BE2C (cell line): ENCODE data around the gene LGALS3.

Experiments
- DNase-seq: peaks from one replicate; pipeline ENCODE4 v3.0.0-alpha.2; 2020
- H3K27me3 ChIP-seq: fragments of 250-450 bp; sonication (Bioruptor Pico); 2 replicates; pipeline ENCODE4 v1.5.1; 2020; ENCODE audit warnings: mild to moderate bottlenecking
- H3K36me3 ChIP-seq: fragments of 250-450 bp; sonication (Bioruptor Pico); 2 replicates; pipeline ENCODE4 v1.5.1; 2020; ENCODE audit warnings: mild to moderate bottlenecking
- H3K4me1 ChIP-seq: fragments of 250-450 bp; sonication (Bioruptor Pico); 2 replicates; pipeline ENCODE4 v1.5.1; 2020
- H3K4me3 ChIP-seq: 2 replicates; pipeline ENCODE4 v1.5.1; 2011; ENCODE audit warnings: low read depth, low read length
- H3K9me3 ChIP-seq: fragments of 250-450 bp; sonication (Bioruptor Pico); 2 replicates; pipeline ENCODE4 v1.5.1; 2020
- TF ChIP-seq, protein P1 (sequence below): IDR thresholded peaks from 2 replicates; pipeline ENCODE4 v1.5.1; 2012; ENCODE audit warnings: mild to moderate bottlenecking, low read depth, low read length

Gene LGALS3

DNA sequence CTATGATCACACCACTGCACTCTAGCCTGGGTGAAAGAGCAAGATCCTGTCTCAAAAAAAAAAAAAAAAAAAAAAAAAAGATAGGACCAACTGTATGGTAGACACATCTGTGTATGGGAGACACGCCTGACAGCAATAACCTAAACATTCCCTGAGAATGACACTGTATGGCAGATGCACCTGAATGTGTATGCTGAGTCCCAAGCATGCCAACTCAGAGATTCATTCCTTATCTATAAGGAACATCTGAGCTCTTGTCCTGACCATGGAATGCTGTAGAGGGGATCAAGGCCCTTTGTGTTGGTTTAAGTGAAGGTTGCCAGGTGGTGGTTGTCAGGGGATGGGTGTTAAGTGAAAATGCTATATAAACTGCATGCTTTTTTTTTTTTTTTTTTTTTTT lies 19.2 kb upstream of the LGALS3 start:
- no peaks in the 10 kb centered on the region; the same call in 1 of the 2 replicates for H3K4me1 ChIP-seq
- H3K9me3 ChIP-seq, result no peaks in the 10 kb centered on the region
- no peaks in the 10 kb centered on the region for H3K27me3 ChIP-seq
- DNase-seq, result no peak
- no peaks in the 10 kb centered on the region for H3K36me3 ChIP-seq
- H3K4me3 ChIP-seq, result no peak overlapping the region
- TF ChIP-seq, protein P1, sequence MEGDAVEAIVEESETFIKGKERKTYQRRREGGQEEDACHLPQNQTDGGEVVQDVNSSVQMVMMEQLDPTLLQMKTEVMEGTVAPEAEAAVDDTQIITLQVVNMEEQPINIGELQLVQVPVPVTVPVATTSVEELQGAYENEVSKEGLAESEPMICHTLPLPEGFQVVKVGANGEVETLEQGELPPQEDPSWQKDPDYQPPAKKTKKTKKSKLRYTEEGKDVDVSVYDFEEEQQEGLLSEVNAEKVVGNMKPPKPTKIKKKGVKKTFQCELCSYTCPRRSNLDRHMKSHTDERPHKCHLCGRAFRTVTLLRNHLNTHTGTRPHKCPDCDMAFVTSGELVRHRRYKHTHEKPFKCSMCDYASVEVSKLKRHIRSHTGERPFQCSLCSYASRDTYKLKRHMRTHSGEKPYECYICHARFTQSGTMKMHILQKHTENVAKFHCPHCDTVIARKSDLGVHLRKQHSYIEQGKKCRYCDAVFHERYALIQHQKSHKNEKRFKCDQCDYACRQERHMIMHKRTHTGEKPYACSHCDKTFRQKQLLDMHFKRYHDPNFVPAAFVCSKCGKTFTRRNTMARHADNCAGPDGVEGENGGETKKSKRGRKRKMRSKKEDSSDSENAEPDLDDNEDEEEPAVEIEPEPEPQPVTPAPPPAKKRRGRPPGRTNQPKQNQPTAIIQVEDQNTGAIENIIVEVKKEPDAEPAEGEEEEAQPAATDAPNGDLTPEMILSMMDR, result no peak

DNA sequence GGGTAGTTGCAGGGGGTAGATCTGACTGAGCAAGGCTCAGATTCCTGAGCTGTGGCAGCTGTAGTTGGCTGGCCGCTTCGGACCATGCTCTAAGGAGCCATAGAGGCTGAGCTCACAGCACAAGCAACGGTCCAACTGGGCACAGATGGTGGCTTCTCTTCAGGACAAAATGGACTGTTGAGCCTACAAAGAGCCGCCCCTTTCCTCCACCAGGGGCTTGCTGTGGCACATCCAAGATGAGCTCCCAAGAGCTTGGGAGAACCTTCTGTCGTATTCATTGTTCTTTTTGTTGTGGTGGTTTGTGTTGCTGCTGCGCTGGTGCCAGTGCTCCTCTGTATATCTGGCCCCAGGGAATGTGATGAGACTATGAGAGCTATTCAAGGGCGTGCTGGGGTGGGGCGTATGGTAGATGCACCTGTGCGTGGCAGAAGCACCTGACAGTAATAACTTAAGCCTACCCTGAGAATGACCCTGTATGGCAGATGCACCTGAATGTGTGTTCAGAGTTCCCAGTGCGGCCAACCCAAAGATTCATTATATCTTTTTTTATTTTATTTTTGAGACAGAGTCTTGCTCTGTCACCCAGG lies 17.8 kb upstream of the LGALS3 start:
- no peak for DNase-seq
- Histone ChIP-seq H3K4me3 (no peak overlapping the region), H3K27me3 (no peaks in the 10 kb centered on the region), H3K36me3 (no peaks in the 10 kb centered on the region), H3K4me1 (peaks cover 2% of the 10 kb centered on the region), H3K9me3 (no peaks in the 10 kb centered on the region)
- TF ChIP-seq, protein P1, result peak; percentile 16

DNA sequence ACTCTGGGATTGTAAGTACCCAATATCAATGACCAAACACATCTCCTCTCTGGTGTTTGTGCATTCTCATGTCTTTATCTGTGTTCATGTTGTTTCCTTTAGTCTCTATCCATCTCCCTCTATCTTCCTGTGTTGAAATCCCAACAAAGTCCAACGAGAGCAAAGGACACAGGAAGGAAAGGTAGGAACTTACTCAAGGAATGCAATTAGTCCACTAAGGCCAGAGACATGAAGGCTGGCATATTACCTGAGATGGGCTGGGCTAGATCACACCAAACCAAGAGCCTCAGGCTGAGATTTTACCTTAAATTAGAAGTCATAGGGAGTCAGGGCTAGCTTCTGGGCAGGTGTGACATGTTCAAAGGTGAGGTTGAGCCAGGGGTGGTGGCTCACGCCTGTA lies 14.3 kb upstream of the LGALS3 start:
- no peak for DNase-seq
- TF ChIP-seq, protein P1, result no peak
- Histone ChIP-seq H3K27me3 (no peaks in the 10 kb centered on the region), H3K9me3 (no peaks in the 10 kb centered on the region), H3K36me3 (no peaks in the 10 kb centered on the region), H3K4me3 (no peak overlapping the region), H3K4me1 (peaks cover 13% of the 10 kb centered on the region)

DNA sequence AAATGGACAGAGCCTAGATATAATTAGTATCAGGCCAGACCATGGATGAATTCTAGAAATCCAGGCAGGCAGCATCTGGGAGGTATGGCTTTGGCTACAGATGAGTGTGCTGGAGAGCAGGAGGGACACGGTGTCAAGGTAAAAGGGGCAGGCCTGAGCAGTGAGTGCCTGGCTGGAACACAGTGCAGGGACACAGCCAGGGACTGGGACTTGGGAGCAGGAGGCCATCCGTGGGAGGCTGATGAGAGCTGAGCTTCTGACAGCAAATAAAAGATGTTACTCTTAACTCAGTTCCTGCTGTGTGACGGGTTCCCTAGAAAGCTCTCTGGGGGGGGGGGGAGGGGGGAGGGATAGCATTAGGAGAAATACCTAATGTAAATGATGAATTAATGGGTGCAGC lies 13.6 kb upstream of the LGALS3 start:
- Histone ChIP-seq H3K4me3 (no peak overlapping the region), H3K9me3 (no peaks in the 10 kb centered on the region), H3K4me1 (peaks cover 13% of the 10 kb centered on the region), H3K27me3 (no peaks in the 10 kb centered on the region), H3K36me3 (no peaks in the 10 kb centered on the region)
- DNase-seq, result no peak
- TF ChIP-seq, protein P1, result no peak

DNA sequence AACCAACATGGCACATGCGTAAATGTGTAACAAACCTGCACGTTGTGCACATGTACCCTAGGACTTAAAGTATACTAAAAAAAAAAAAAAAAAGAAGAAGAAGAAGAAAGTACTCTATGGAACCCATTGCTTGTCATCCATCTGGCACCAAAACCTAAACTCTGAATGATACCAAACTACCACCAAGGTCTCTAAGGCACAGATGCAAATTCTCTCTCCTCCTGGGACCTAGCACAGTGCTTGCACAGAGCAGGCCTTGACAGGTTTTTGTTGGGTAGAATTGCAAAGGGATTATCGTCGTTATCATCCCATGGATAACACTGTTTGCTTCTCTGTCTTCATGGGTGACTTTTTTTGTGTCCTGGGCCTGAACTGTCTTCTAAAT lies 13.2 kb upstream of the LGALS3 start:
- Histone ChIP-seq H3K9me3 (no peaks in the 10 kb centered on the region), H3K4me3 (no peak overlapping the region), H3K36me3 (no peaks in the 10 kb centered on the region), H3K4me1 (peaks cover 13% of the 10 kb centered on the region), H3K27me3 (no peaks in the 10 kb centered on the region)
- TF ChIP-seq, protein P1, result no peak
- DNase-seq, result no peak

DNA sequence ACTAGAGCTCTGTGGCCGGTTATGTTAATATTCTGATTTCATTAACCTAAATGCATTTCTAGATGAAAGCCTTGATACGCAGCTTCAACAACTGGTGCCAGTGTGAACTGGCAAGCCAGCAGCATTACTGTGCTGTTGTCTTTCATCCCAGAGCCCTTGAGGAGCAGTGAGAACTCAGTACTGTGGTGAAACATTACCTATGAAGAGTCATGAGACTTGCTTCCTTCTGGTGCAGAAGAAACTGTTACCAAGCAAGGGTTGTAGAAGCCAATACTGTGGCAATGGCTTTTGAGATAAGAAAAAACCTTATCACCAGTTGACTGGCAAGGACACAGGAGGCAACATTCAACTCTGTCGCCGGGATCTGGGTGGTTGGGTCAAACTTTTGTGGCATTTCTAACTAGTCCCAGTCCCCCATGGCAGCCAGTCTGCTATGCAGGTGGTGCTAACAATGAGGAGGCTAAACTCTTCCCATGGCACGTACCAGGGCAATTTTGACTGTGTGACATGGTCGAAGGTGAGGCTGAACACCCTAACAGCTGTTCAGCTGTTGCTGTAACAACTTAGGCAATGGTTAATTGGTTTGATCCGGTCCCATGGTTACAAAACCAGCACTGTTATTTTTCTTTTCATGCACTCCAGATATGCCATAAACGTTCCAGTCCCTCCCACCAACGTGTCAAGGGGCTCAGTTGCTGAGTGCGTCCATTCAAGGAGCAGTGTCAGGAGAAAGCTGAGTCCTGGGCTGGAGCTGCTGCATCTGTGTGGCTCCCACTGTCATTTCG lies 12.6 kb upstream of the LGALS3 start:
- peaks cover 13% of the 10 kb centered on the region for H3K4me1 ChIP-seq
- H3K36me3 ChIP-seq, result no peaks in the 10 kb centered on the region
- H3K4me3 ChIP-seq, result no peak overlapping the region
- H3K27me3 ChIP-seq, result no peaks in the 10 kb centered on the region
- TF ChIP-seq, protein P1, result no peak
- DNase-seq, result no peak
- H3K9me3 ChIP-seq, result no peaks in the 10 kb centered on the region
